Fibroblast of peridontal ligament (primary cell): Measurements from ENCODE around the gene ANKRD49.
"Not testable (repeated sequence)": the region's sequence is repeated elsewhere in the genome, so short reads cannot be mapped to it uniquely, and the experiment has no call there.

ENCODE experiments used
- DNase-seq: peaks from one replicate; pipeline ENCODE4 v3.0.0-alpha.2; 2010; ENCODE audit errors: extremely low read depth

The ANKRD49 gene

GRCh38 chr11:94493281-94494125 lies at the start of gene ANKRD49, which contains the start of gene MRE11:
Gene ANKRD49 (plus strand): TSS chr11:94493984. CDS start chr11:94496694, 2,710 bp downstream.
Gene MRE11 (minus strand): TSS chr11:94493844. CDS start chr11:94492801, 1,043 bp downstream.
- DNase-seq, result peak; percentile 98

DNA sequence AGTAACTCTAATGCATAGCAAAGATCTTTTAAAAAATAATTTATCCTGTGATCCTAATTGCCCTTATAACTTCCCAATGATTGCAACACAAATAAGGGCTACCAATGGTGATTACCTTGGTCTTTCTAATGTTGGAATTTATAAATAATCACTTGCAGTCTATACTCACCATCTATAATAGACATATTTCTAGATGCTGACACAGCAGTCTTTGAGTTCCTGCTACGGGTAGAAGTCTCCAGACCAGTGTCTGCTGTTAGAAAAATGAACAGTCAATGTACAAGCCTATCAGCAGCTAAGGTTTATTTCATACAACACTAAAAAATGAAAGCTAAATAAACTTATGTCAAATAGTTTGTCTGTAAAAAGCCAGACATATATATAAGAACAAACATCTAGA lies 48.1 kb upstream of the ANKRD49 start:
- no peak for DNase-seq

GRCh38 chr11:94447149-94447548 lies 46.6 kb upstream of the ANKRD49 start:
- no peak for DNase-seq

- peak; percentile 7 for DNase-seq
Measured at GRCh38 chr11:94449029-94449428, 44.8 kb upstream of the ANKRD49 start.

GRCh38 chr11:94449437-94449836 lies 44.3 kb upstream of the ANKRD49 start:
- peak; percentile 64 for DNase-seq

DNA sequence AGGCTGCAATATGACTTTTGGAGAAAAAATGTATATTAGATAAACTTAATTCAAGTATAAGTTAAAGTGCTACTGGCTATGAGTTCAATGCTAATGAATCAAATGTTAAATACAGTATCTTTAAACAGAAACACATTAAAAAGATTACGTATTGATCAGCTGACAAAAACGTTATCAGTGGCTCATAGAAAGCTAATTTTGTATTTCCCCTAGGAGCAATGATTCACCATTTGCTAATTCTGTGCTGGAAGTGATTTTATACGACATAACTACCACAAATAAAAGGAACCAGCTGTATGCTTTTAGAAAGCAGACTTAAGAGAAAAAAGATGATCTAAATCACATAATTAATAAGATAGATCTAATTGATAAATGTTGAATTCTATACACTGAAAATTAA lies 43.7 kb upstream of the ANKRD49 start:
- DNase-seq, result peak; percentile 68

DNA sequence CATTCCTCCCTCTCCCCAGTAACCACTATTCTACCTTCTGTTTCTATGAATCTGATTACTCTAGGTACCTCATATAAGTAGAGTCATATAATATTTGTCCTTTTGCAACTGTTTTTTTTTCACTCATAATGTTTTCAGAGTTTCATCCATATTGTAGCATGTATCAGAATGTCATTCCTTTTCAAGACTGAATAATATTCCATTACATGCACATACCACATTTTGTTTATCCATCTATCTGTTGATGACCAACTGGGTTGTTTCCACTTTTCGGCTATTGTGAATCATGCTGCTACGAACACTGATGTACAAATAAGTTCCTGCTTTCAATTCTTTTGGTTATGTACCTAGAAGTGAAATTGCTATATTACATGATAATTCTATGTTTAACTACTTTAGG lies 40.8 kb upstream of the ANKRD49 start:
- no peak for DNase-seq

GRCh38 chr11:94454301-94454700 lies 39.5 kb upstream of the ANKRD49 start:
- DNase-seq, result no peak

DNA sequence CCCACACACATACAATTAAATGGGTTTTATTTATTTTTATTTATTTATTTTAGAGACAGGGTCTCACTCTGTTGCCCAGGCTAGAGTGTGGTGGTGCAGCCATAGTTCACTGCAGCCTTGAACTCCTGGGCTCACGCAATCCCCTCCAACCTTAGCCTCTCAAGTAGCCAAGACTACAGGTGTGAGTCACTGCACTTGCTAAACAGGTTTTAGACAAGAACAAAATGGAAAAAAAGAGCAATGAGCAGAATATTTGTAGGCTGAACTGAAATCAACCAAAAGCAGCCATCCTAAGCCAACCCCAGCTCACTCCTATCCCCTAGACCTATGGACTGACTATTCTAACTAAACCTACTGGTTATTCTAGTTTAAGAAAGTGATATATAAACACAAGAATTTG lies 37.9 kb upstream of the ANKRD49 start:
- no peak for DNase-seq

GRCh38 chr11:94457118-94458029 lies 36.4 kb upstream of the ANKRD49 start:
- no peak for DNase-seq

DNA sequence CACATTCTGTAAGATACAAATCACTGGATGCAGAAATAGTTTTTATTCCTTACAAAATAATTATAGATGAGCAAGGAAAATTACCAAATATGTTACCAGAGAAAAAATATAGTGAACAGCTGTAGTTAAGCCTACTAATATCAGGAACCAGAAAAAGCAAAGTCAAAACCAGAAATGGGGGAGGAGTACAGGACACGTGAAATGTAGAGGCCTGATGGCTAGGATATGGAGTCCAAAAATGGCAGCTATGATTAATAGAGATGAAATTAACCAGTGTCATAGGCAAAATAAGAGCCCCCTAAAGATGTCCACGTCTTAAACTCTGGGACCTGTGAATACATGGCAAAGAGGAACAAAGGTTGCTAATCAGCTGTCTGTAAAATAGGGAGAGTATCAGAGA lies 34.2 kb upstream of the ANKRD49 start:
- no peak for DNase-seq

DNA sequence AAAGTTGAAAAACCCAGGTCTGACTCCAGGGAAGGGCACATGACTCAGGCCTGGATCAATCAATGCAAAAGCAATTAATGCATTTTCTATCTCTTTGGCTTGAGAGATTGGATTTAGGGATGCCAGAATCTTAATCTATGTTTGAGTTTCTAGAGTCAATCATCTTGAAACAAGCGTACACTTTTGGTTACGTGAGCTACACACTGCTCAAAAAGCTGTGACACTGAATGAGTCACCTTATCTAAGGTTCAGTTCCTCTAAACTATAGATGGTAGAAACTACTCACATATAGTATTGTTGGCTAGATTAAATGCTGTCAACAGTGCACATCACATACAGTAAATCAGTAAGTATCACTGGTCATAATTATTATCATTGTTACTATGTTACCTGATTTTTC lies 24.4 kb upstream of the ANKRD49 start:
- no peak for DNase-seq

- DNase-seq, result peak; percentile 3
Measured at GRCh38 chr11:94472916-94473799, 20.6 kb upstream of the ANKRD49 start.

- DNase-seq, result no peak
Measured at GRCh38 chr11:94477624-94478023, 16.2 kb upstream of the ANKRD49 start.

GRCh38 chr11:94481342-94481741 lies 12.4 kb upstream of the ANKRD49 start:
- DNase-seq, result no peak

GRCh38 chr11:94486068-94486467 lies 7.7 kb upstream of the ANKRD49 start:
- DNase-seq, result no peak

DNA sequence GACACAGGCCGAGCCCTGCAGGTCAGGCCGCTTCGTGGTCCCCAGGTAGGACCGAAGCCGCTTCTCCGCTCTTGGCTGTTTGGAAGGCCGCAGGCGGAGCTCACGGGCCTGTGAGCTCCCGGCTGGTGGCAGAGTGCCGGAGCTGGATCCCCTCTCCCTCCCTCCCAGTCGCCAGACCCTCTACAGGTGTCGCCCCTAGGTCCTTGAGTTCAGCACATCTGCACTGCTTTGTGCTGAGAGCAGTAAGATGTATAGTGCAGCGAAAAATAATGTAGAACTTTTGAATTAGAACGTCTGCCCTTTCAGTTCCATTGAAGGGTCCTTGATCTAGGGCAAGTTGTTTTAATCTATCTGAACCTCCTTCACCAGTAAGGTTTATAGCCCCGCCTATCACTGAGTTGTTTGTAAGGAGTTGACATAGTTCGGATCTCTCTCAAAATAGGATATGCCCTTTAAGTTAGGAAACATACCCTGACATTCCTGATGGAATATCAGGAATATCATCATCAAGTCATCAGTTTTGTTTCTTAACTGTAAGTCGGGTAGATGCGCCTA lies 419 bp downstream of the ANKRD49 start:
- peak; percentile 27 for DNase-seq

- no peak for DNase-seq
Measured at GRCh38 chr11:94500181-94500580, 6.4 kb downstream of the ANKRD49 start.

- DNase-seq, result no peak
Measured at GRCh38 chr11:94501522-94501921, 7.7 kb downstream of the ANKRD49 start.

DNA sequence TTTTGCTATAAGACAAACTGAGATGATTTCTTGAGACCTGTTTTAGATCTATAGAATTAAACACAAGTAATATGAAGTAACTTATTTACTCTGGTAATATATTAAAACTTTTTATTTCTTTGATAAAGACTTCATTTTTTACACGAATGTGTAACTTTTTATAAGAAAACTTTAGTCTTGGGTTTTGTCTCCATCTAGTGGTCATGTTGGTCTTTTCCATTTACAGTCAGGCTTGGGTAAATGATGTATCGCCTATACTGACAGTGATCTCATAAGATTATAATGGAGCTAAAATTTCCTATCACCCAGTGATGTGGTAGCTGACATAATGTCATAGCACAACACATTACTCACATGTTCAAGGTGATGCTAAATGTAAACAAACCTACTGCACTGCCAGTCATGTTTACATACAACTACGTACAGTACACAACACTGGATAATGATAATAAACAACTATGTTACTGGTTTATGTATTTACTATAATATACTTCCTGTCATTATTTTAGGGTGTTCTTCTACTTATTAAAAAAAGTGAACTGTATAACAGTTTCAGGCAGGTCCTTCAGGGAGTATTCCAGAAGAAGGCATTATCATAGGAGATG lies 11.0 kb downstream of the ANKRD49 start:
- DNase-seq, result peak; percentile 87

DNA sequence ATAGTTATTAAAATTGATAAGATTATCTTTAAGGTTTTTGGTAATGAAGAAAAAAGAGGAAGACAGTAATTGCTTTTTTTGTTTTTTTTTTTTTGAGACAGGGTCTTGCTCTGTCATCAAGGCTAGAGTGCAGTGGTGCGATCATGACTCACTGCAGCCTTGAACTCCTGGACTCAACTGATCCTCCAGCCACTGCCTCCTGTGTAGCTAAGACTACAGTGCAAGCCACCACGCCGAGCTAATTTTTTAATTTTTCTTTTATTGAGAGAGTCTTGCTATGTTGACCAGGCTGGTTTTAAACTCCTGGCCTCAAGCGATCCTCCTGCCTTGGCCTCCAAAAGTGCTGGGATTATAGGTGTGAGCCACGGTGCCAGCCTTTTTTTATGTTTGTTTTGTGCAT lies 12.7 kb downstream of the ANKRD49 start:
- DNase-seq, result not testable (repeated sequence)
